ENCODE data around the gene TUBB8. TPM values are rescaled to one million over a fixed set of nuclear protein-coding genes. Genes with fewer than 3 reads are reported as not detected.
A peak's percentile ranks its signal among the peaks of the same experiment; 100 is the strongest.

TUBB8 gene
- total RNA-seq, 1 donor from 2014 or later = 0.46 TPM

DNA sequence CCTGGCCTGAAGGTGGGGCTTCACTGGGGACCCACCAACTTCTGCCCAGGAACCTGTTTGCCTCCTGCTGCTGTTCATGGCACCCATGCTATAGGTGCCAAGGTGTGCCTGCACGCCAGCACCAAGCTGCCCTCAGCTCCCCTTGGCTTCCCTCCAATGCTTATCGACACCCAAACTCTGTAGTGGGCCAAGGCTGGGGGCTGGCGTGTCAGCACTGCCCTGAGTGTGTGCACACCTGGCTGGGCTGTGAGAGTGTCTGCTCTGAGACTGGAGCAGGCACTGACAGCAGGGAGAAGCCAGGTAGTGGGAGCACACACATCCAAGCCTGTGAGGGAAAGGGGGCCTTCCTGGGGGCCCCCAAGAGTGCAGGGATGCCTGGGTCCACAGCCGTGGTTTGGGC is 43.1 kb upstream of the TUBB8 start:
- TF ChIP-seq, protein P1, sequence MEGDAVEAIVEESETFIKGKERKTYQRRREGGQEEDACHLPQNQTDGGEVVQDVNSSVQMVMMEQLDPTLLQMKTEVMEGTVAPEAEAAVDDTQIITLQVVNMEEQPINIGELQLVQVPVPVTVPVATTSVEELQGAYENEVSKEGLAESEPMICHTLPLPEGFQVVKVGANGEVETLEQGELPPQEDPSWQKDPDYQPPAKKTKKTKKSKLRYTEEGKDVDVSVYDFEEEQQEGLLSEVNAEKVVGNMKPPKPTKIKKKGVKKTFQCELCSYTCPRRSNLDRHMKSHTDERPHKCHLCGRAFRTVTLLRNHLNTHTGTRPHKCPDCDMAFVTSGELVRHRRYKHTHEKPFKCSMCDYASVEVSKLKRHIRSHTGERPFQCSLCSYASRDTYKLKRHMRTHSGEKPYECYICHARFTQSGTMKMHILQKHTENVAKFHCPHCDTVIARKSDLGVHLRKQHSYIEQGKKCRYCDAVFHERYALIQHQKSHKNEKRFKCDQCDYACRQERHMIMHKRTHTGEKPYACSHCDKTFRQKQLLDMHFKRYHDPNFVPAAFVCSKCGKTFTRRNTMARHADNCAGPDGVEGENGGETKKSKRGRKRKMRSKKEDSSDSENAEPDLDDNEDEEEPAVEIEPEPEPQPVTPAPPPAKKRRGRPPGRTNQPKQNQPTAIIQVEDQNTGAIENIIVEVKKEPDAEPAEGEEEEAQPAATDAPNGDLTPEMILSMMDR (conservative IDR thresholded peaks at IDR 0.05) = no peak
- H3K4me3 Mint-ChIP-seq = no peak overlapping the region
- no peak overlapping the region for H3K27ac Mint-ChIP-seq
- no peaks in the 10 kb centered on the region for H3K27me3 Mint-ChIP-seq
- peaks cover 14% of the 10 kb centered on the region for H3K36me3 Mint-ChIP-seq
- peaks cover 6% of the 10 kb centered on the region for H3K4me1 Mint-ChIP-seq (ENCODE audit: unreplicated experiment)
- DNase-seq (ENCODE audit: extremely low spot score, unreplicated experiment) = no peak
- H3K9me3 Mint-ChIP-seq = peaks cover 22% of the 10 kb centered on the region

DNA sequence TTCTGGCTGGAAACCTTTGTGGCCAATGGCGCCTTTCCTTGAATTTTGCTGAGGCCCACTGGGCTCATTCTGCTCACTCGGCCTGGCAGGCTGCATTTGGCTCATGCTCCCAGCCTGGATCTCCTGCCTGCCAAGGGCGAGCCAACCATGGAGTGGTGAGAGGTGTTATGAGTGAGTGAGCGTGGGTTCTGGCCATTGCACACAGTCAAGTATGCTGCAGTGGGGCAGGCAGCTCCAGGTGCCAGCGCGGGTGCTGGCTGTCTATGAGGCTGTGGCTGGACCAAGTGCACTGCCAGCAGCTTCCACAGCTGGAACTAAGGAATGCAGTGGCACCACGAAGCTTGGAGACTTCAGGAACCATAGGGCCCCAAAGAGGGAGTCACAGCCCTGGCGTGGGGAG is 42.2 kb upstream of the TUBB8 start:
- no peaks in the 10 kb centered on the region for H3K27me3 Mint-ChIP-seq

DNA sequence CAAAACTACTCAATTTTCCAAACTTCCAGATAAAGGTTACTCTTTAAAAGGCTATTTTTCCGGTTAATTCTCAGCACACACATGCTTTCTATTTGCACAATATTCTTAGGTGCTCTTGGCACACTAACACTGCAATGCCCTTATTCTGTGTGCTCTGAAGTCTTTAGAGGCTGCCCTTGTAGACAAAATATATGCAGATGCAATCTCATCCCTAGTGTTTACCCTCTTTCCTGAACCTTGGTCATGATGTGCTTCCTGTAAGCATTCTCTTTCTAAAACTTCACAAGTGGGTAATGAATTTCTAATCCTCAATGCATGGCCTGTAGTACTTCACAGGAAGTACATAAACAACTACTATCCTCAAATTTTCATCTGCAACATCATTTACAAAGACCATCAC is 41.1 kb upstream of the TUBB8 start:
- no peak overlapping the region for H3K4me3 Mint-ChIP-seq
- H3K4me1 Mint-ChIP-seq (ENCODE audit: unreplicated experiment) = peaks cover 6% of the 10 kb centered on the region
- no peak overlapping the region for H3K27ac Mint-ChIP-seq
- H3K36me3 Mint-ChIP-seq = peaks cover 7% of the 10 kb centered on the region
- TF ChIP-seq, protein P1 (conservative IDR thresholded peaks at IDR 0.05) = no peak
- H3K9me3 Mint-ChIP-seq = peaks cover 12% of the 10 kb centered on the region
- no peaks in the 10 kb centered on the region for H3K27me3 Mint-ChIP-seq
- DNase-seq (ENCODE audit: extremely low spot score, unreplicated experiment) = no peak

More for the DNA sequence above, 42.2 kb upstream of the TUBB8 start:
- TF ChIP-seq, protein P1 (conservative IDR thresholded peaks at IDR 0.05) = no peak
- Mint-ChIP-seq H3K27ac (no peak overlapping the region), H3K9me3 (peaks cover 18% of the 10 kb centered on the region), H3K4me3 (no peak overlapping the region), H3K4me1 (ENCODE audit: unreplicated experiment) (peaks cover 6% of the 10 kb centered on the region), H3K36me3 (peaks cover 11% of the 10 kb centered on the region)
- no peak for DNase-seq (ENCODE audit: extremely low spot score, unreplicated experiment)

DNA sequence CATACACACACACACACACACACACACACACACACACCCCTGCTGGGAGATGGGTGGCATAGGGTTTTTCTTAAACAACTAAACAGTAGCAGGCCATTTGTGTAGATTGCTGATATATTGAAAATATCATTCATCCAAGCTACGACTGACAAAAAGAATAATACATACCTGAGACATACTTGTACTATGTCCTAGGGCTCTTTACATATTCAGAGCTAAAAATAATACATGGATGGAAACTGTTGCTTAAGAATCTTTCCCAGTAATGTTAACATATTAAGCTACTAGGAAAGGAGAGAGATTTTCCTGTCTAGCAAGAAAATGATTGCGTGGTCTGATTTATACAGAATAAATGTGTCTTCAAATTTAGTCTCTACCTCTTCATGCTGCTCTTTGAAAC is 40.2 kb upstream of the TUBB8 start:
- Mint-ChIP-seq H3K27me3 (no peaks in the 10 kb centered on the region), H3K9me3 (peaks cover 6% of the 10 kb centered on the region), H3K4me1 (ENCODE audit: unreplicated experiment) (peaks cover 6% of the 10 kb centered on the region), H3K27ac (no peak overlapping the region), H3K36me3 (peaks cover 4% of the 10 kb centered on the region), H3K4me3 (peak overlapping the region; percentile 18)
- TF ChIP-seq, protein P1 (conservative IDR thresholded peaks at IDR 0.05) = no peak
- DNase-seq (ENCODE audit: extremely low spot score, unreplicated experiment) = no peak

DNA sequence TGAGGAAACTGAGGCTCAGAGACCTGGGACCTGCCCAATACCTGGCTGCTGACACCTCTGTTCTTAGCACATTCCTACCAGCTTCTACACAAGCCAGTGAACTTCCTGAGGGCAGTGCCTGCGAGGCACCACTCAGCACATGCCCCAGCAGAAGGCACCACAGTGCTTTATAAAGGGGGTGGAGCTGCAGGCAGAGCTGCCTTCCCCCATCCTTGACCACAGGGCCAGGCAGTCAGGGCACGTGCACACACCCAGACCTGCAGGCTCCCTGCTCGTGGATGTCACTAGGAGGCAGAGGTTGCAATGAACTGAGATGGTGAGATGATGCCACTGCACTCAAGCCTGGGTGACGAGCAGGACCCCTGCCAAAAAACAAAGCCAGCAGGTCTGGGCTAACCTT is 39.2 kb upstream of the TUBB8 start:
- peaks cover 6% of the 10 kb centered on the region for H3K9me3 Mint-ChIP-seq
- H3K36me3 Mint-ChIP-seq = peaks cover 4% of the 10 kb centered on the region
- DNase-seq (ENCODE audit: extremely low spot score, unreplicated experiment) = no peak
- TF ChIP-seq, protein P1 (conservative IDR thresholded peaks at IDR 0.05) = no peak
- no peak overlapping the region for H3K4me3 Mint-ChIP-seq
- no peak overlapping the region for H3K27ac Mint-ChIP-seq
- no peaks in the 10 kb centered on the region for H3K27me3 Mint-ChIP-seq
- H3K4me1 Mint-ChIP-seq (ENCODE audit: unreplicated experiment) = peaks cover 6% of the 10 kb centered on the region

Data from type B pancreatic cell (in vitro differentiated cells).